Frontal cortex (tissue), 4 donors: Measurements from ENCODE around the gene CRABP2. TPM values are rescaled to one million over a fixed set of nuclear protein-coding genes. Genes with fewer than 3 reads are reported as not detected.

Source experiments
- DNase-seq, 2 donors: peaks; one replicate each; pipeline ENCODE4 v3.0.0; 2012; ENCODE audit warnings: low spot score in 2 of 2
- FAIRE-seq: peaks from 2 replicates; lab custom pipeline; 2012; peaks lifted over from hg19 to GRCh38; lab: Jason Lieb, UNC
- total RNA-seq: library from RNA; depleted of rRNA; stranded (reverse); fragments of >200 nt; gene quantifications from one replicate; pipeline ENCODE4 v1.2.3, GENCODE V29; 2014
- donor health status: control.
- donor health status: control.
- donor health status: control.

The CRABP2 gene
- total RNA-seq, 1 donor from 2014 or later = 7.7 TPM

DNA sequence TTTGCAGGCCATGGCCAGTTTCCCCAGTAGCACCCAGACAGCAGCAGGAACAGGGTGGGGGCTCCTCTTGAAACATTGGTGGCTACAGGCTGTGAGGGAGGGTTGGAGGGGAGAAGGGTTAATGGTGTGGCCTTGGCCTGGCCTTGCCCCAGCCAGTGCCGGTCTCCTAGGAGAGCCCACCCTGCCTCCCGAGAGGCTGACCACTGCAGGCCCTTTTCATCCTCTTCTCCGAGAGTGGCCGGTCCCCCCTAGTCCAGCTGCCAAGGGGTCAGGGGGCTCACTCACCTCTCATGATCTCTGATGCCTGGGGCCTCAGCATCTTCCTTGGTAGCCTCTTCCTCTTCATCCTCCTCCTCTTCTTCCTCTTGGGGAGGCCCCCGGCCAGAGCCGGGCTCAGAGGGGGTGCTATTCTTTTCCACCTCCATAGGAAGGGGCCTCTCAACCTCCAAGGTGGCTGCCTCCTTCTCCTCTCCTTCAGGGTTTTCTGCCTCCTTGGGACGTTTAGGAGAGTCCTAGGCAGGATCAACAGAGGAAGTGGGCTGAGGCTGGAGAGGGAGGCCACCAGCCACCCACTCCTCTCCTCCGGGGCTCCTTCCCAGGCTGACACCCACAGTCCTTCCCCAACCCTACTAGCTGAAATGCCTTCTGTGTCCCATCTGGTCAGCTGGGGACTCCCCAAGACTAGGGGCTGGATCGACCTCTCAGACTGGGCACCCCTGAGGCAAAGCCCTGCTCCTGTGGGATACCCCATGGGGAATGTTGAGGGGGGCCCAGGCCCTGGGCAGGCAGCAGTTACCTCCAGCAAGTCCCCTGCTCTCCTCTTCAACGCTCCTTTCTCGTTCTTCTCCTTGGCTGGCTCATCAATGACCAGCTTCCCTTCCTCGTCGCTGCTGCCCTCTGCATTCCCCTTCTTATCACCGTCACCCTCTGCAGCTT lies 38.3 kb upstream of the CRABP2 start:
- DNase-seq (no peak), FAIRE-seq (no peak)

DNA sequence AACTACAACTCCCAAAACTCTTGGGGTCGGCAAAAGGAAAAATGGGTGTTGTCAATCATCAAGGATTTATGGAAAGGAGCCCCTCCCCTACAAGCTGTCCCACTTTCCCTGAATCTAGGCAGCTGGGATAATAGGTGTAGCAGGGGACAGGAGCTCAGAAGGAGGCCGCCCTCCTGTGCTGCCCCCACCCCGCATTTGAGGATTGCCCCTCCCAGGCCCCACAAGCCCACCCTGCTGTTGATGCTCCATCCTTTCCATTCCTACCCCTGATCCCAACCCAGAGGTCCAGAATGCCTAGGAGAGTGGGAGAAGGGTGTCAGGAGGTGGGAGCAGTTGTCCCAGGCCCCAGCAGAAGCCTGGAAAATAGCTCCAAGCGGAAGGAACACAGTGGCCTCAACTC lies 37.4 kb upstream of the CRABP2 start:
- FAIRE-seq = no peak

DNA sequence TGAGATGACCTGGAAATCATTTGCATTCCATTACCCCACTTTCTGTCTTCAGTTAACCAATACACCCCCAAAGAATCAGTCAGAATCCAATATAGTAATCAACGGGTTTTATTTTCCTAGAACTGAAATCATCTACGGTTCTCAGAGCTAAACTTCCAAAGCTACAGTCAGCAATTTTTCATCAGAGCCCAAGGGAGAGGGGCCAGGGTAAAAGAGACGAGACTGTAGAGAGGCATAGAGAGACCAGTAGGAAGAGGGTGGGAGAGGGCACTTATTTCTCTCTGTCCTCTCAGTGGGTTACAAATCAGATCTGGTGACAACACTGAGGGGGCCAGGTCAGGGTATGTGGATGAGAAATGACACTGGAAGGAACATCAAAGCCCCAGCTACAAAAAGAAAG lies 36.6 kb upstream of the CRABP2 start:
- DNase-seq (no peak), FAIRE-seq (no peak)

More for the DNA sequence above, 37.4 kb upstream of the CRABP2 start:
- no peak for DNase-seq

DNA sequence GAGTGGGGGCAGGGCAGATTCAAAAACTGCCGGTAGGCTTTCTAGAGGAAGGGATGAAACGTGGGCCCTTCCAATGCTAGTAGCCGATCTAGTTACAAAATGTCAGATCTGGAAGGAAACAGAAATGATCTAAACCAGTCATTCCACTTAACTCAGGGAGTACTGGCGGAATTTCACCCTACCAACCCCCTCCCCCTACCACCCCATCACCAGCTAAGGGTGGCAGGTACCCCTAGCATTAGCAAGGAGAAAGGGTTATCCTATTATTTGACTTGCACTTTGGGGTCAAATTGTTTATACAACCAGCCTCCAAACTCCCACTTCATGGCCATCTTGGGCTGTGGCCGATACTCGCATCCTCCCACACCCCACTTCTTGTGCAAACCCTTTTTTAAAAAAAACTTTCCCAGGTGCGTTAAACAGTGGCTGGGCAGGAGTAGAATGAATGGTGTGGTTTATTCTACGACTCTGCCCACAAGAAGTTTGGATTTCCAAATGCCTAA lies 36.1 kb upstream of the CRABP2 start:
- no peak for FAIRE-seq
- DNase-seq = no peak

DNA sequence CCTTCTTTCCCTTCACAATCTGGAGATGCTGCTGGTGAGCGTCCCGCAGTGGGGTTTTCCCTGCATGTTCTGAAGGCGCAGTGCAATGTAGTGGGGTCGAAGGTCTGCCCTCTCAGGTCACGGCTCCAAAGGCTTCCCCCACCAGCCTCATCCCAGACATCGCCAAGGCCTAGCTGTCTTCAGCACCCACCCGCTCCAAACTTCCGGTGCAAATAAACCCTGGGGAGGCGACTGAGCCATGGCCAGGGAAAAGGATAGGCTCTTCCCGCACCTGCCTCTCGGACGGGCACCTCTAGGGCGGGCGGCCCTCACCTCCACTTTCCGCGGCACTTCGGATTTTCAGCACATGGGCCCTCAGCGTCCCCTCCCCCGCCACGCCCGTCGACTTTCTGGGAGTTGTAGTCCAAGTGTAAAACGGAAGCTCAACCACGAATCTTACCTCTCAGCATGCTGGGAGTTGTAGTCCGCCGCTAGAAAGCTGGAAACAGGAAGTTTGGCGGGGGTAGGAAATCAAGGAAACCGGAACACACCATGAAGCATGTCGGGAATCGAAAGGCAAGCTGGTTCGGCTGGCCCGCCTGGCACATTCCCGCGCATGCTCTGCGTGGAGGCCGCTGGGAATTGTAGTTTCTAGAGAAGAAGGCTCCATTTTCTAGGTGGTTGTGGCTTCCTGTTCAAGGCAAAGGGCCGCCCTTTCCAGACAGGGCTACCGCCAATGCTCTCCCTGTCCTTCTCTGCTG lies 35.5 kb upstream of the CRABP2 start, which contains the start of gene MRPL24:
TSS of gene MRPL24 (minus strand) at position 348 of the 740 bp plus-strand sequence. CDS start 2,384 bp downstream, outside the sequence.
- peak; percentile 90 to 94 for DNase-seq
- FAIRE-seq = peak; percentile 92

DNA sequence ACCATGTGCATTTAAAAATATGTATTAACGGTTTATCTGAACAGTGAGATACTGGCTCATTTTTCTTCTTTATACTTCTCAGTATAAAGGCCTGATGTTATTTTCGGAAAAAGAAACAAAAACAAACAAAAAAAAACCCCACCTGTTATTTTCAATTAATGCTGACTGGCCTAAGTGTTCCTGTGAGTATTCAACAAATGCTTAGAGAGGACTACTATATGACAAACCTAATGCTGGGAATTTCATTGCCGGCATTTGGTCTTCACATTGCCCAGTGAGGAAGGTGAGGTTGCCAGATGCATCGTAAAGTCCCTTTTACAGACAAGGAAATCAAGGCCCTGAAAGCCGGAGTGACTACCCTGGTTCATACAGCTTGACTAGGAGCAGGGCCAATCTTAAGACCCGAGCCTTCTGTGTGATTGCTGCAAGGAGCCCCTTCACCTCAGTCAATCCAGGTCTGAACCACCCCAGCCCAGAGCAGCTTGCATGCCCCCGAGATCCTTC lies 34.9 kb upstream of the CRABP2 start:
- FAIRE-seq (no peak), DNase-seq (no peak)

DNA sequence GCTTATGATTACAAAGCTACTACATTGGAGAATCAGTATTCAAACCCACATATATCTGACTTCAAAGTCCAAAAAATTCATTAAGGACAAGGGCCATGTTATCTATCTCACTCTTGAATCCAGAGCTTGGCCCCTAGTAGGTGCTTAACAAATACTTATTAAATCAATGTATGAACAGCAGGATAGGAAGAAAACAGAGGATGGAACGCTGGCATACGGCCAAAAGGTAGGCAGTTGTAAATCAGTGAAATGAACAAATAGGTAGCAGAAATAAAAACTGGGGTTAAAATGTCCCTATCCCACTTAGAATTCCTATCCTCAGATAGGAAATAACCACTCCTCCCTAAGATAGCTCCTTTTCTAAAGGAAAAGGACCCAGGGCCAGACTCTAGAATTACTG lies 33.5 kb upstream of the CRABP2 start:
- no peak for FAIRE-seq
- DNase-seq = no peak

DNA sequence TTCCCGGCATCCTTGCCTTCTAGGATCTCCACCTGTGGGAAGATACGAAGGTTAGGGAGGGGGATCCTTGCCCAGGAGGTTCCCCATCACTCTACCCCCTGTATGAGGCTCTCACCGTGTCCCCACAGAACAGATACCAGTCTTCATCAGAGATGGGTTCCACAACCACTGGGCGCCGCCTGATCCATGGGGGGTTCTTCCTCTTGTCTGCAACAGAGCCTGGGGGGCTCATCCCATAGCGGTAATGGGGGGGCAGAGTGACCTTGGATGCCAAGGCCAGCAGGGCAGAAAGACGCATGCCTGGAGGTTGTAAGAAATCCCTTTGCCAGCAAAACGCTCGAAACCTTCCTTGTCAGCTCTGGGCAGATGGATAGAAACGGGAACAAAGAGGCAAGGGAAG lies 33.0 kb upstream of the CRABP2 start:
- FAIRE-seq = no peak

DNA sequence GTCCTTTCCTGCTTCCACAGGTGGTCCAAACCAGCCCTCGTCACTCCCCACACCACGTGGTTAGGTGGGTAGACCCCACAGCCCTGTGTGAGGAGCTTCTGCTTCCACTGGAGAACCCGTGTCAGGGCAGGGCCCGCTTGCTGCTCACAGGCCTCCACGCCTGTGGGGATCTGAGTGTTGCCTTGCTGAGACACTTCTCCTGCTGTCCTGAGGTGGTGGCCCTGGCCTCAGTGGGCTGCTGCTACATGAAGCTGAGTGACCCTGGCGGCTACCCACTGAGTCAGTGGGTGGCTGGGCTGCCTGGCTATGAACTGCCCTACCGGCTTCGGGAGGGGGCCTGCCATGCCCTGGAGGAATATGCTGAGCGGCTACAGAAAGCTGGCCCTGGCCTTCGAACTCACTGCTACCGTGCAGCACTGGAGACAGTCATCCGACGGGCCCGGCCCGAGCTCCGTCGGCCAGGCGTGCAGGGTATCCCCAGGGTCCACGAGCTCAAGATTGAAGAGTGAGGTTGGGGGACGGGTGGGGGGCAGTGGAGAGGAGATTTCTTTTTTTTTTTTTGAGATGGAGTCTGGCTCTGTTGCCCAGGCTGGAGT lies 28.7 kb upstream of the CRABP2 start:
- no peak for DNase-seq
- no peak for FAIRE-seq

More for the DNA sequence above, 33.0 kb upstream of the CRABP2 start:
- DNase-seq = no peak

DNA sequence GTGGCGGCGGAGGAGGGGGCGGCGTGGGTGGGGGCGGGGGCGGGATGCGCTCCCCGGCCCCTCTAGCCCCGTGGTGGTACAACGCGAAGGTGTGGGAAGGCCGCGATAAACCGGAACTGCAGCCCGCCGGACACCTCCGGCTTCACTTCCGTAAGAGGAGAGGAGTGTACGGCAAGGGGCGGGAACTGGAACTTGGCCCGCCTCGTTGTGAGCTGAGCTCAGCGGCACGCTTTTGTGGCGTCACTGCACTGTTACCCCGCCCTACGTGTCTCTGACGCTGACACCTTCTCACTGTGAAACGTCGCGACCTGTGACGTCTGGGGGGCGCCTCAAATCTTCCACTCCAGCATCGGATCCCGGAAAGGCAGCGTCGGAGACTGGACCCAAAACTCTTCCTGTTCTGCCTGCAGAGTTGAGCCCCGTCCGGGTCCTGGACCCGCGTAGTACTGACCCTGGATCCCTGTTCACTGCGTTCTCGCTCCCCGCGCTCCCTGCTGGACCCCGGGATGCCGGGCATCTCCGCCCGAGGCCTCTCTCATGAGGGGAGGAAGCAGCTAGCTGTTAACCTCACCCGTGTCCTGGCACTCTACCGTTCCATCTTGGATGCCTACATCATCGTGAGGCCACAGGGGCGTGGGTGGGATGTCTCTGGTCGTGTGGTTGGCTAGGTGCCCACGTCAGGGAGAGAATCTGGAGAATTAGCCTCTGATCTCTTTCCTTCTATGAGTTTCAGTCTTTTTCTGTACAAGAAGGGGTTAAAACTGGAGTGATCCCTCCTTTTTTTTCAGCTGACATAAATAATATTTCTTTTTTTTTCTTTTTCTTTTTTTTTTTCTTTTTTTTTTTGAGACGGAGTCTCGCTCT lies 23.4 kb upstream of the CRABP2 start, which contains the start of gene ISG20L2:
TSS of gene ISG20L2 (minus strand) at position 168 of the 864 bp plus-strand sequence. CDS start 1,114 bp downstream, outside the sequence.
- DNase-seq (peak; percentile 84 to 94), FAIRE-seq (no peak)

DNA sequence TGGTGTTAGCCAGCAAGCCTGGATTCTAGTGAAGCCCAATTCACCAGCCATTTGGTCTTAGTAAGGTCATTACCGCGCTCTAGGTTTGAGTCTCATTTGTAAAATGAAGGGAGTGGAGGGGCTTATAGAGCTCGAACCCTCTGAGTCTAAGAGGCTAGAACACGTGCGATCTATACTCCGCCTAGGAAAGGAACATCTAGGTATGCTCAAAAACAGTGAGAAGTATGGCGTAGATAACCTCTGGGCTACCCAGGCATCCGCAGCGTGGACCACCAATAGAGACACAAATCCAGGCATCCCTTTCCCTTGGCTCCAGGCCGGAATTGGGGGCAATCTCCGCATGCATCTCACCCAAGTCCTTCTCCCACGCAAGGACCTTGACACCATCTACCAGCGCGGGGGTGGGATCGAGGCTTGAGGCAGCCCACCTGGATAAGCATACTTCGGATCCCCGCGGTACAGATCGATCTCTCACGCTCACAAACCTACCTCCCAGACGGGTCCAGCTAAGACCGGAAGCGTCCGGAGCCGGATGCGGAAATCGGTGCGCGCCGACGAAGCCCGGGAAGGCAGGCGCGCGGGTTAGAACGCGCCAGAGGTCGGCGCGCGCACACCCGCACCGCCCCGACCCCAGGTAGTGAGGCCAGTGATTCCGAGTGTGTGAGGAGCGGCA lies 22.7 kb upstream of the CRABP2 start, which contains the start of gene METTL25B:
TSS of gene METTL25B (plus strand) at position 544 of the 673 bp plus-strand sequence. CDS start 636 bp downstream, outside the sequence.
- DNase-seq (peak in 1 of 2 donors; percentile 72), FAIRE-seq (no peak)

DNA sequence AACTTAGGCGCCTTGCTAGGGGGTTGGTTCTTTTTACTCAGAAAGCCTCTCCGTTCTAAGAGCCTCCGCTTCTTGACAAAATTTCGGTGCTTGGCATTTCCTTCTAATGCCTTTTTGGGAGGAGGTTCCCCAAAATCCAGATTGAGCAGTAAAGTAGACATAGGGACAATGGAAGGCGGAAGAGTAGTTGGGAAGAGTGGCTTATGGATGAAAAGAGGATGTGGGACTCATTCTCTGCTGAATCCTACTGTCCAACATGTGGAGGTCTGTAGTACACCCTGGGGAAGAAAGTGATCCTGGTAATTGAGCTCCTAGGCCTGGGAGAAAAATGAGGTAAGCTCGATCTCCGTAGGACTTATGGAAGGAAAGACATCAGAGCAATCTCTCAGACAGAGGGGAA lies 22.1 kb upstream of the CRABP2 start:
- FAIRE-seq = no peak
- no peak for DNase-seq

DNA sequence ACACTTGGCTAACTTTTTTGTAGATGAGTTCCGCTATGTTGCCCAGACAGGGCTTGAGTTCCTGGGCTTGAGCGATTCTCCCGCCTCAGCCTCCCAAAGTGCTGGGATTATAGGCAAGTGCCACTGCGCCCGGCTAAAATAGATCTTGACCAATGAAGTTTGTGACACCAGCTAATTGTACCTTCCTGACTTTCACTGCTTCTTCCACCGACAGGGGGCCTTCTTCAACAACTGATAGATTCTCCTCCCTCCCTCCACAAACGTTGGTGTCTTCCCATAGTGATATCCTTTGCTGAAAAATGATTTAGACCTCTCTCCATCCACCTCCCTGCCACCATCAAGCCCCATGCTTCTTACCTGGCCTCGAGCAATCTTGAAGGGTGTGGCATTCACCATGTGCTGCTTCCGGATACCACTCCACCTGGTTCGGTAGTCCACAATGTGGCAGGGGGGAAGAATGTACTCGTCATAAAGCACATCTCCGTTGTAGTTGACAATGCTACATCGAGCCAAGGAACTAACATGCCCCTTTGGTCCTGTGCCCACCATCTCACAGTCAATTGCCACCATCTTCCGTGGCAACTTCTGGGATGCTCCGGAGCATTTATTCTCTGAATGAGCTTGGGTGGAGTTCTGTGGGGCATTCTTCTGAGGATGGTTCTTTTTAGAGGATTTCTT lies 21.3 kb upstream of the CRABP2 start:
- DNase-seq = peak in 1 of 2 donors; percentile 58
- no peak for FAIRE-seq

DNA sequence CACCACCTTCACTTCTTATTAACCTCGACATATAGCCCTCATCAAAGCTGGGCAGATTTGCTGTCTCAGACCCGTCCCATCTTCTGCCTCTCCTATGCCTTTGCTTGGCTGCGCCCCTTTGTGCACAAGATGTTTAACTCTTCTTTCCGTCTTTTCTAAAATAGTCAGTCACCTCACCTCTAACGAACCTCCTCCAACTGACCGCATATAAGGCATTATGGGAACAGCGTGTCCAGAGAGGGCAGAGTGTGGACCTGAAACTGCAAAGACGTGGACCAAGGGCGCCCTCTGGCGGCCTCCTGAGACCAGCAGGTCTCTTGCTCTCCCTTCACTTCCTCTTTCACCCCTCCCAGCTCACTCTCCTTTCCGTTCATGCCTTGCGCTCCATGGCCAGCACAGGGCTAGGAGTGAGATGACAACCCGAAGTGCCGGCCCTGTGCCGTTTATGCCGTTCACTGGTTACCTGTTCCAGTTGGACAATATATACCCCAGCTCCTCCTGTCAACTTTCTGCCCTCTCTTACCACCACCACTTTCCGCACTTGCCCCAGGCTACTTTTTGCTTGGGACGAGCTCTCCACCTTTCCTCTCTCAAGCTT lies 20.4 kb upstream of the CRABP2 start:
- DNase-seq = peak; percentile 77 to 80

DNA sequence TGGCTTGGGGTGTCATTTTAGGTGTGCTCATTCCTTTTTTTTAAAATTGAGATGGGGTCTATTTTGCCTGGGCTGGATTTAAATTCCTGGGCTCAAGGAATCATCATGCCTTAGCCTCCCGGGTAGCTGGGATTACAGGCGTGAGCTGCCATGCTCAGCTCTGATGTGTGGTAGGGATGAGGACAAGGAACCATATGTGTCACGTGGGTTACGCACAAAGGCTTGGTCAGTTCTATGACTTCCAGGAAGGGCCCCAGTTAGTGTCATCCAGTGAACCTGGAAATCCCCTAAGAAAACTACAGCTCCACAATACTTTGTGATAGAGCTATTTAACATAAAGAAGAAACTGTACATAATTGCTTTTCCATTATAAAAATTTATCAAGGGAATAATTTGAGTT lies 16.2 kb upstream of the CRABP2 start:
- DNase-seq = no peak
- no peak for FAIRE-seq

More for the DNA sequence above, 20.4 kb upstream of the CRABP2 start:
- FAIRE-seq = no peak

DNA sequence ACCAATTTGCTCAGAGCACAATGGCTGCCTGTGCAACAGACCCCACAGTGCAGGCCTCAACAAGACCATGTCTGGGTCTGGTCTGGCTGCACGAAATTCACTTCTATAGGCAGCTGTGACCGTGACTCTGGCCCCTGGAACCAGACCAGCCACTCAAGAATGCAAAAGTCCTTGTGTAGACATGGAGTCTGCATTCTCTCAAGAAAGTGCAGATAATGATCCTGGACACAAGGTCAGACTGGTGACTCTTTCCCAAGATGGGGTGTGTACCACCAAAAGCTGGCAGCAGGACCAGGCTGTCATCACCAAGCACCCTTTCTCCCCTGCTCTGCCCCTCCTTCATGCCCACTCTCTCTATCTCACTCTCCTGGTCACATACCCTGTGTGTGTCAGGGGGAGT lies 15.7 kb upstream of the CRABP2 start:
- DNase-seq (no peak), FAIRE-seq (no peak)

DNA sequence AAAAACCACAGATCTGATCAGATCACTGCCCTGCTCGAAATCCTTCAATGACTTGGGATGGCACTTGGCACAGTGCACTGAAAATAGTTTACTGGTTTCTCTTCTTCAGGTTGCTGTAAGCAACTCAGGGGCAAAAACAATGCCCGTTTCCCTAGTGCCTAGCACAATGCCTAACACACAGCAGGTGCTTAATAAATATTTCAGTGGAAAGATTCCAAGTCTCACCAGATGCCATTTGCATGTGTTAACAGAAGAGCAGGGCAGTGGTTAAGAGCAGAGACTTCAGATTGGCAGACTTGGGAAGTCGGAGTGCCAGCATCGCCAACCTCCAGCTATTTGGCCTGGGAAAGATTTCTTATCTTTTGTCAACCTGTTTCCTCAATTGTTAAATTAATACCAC lies 12.0 kb upstream of the CRABP2 start:
- DNase-seq = no peak
- FAIRE-seq = no peak
